Measurements from ENCODE around the gene MRI1.

GRCh38 chr19:13747098-13747453 lies 17.2 kb upstream of the MRI1 start:
- TF ChIP-seq REST (tag by site-specific recombination; IDR thresholded peaks at IDR 0.05) (no peak), PRDM1 (tag by site-specific recombination; IDR thresholded peaks at IDR 0.05) (no peak)
